ENCODE results near the gene UHRF1. TPM values are rescaled to one million over a fixed set of nuclear protein-coding genes. Genes with fewer than 3 reads are reported as not detected.

The UHRF1 gene
- total RNA-seq, 4 donors from 2014 or later, result 0.46 to 21.8 (median 0.77) TPM; not detected in 1

DNA sequence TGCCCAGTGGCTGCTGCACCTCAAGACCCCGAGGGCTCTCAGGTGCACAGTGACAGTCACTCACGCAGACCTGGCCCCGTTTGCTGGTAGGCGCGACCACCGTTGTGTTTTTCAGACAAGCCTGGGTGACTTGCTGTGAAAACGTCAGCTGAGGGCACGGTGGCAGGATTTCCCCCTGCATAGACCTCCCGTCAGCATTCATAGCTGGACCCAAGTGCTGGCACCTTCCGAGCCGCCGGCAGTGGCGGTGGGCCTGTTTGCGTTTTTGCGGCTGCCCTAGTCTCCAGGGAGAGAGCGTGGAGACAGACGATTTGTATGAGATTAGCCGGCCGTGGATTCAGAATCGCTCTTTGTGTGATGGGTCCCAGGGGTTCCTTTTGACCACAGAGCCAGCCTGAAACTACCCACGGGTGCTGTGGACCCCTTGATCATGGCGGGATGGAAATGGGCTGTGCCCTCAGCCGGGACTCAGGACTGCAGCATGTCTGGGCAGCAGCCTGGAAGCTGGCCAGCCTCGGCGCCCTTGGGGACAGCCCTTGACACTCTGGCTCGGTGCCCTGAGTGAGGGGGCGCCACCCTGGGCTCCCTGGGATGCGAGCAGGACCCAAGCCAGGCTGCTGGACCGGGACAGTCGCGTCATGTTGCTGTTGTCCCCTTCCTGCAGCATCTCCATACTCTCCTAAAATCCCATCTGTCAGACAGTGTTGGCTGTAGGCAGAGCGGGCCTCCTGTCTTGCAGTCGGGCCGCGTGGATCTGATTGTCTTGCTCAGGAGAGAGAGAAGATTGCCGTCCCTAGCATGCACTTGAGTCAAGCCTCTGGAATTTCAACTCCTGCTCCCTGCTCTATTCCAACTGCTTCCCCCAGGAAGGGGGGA lies 68.2 kb downstream of the UHRF1 start:
- Histone ChIP-seq H3K27ac (peak overlapping the region; percentile 90 to 96), H3K9me3 (no peaks in the 10 kb centered on the region), H3K36me3 (no peaks in the 10 kb centered on the region), H3K27me3 (no peaks in the 10 kb centered on the region), H3K4me3 (peak overlapping the region; percentile 10 to 11), H3K4me1 (peaks cover 19 to 24% of the 10 kb centered on the region in 2 donors)
- intact Hi-C loops (cut with DNase I; ENCODE audit: low total_unique reads), result no loop called here
- peak; percentile 75 to 85 for DNase-seq
- TF ChIP-seq, protein P1, sequence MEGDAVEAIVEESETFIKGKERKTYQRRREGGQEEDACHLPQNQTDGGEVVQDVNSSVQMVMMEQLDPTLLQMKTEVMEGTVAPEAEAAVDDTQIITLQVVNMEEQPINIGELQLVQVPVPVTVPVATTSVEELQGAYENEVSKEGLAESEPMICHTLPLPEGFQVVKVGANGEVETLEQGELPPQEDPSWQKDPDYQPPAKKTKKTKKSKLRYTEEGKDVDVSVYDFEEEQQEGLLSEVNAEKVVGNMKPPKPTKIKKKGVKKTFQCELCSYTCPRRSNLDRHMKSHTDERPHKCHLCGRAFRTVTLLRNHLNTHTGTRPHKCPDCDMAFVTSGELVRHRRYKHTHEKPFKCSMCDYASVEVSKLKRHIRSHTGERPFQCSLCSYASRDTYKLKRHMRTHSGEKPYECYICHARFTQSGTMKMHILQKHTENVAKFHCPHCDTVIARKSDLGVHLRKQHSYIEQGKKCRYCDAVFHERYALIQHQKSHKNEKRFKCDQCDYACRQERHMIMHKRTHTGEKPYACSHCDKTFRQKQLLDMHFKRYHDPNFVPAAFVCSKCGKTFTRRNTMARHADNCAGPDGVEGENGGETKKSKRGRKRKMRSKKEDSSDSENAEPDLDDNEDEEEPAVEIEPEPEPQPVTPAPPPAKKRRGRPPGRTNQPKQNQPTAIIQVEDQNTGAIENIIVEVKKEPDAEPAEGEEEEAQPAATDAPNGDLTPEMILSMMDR (IDR thresholded peaks at IDR 0.05), result no peak
- TF ChIP-seq POLR2A (IDR thresholded peaks at IDR 0.05), result peak in 1 of 2 donors; percentile 31

DNA sequence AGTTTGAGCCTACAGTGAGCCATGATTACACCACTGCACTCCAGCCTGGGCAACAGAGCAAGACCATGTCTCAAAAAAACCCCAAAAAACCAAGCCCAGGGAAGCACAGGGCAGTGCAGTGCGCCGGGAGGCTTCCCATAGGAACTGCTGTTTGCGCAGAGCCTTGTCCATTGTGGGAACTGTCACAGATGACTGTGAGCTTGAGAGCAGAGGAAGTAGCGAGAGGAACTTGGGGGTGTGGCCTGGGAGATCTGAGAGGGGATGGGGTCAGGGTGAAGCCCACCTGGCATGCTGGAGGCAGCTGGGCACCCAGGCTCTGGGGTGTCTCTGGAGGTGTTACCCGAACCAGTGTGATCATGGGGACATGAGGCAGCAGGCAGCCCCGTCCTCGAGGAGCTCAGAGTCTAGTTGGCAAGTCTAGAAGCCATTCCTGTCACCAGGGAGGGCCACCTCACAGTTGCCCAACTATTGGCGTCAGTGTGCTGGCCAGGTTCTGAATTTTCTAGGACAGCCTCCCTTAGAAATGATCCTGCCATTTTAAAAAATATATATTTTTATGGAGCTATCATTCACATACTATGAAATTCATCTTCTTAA lies 70.0 kb downstream of the UHRF1 start:
- Histone ChIP-seq H3K36me3 (no peaks in the 10 kb centered on the region), H3K4me3 (no peak overlapping the region), H3K4me1 (peaks cover 14 to 20% of the 10 kb centered on the region in 2 donors), H3K27ac (peak overlapping the region; percentile 90 to 96), H3K27me3 (no peaks in the 10 kb centered on the region), H3K9me3 (no peaks in the 10 kb centered on the region)
- no peak for TF ChIP-seq POLR2A (IDR thresholded peaks at IDR 0.05)
- TF ChIP-seq, protein P1 (IDR thresholded peaks at IDR 0.05), result no peak
- intact Hi-C loops (cut with DNase I; ENCODE audit: low total_unique reads), result no loop called here
- DNase-seq, result no peak

DNA sequence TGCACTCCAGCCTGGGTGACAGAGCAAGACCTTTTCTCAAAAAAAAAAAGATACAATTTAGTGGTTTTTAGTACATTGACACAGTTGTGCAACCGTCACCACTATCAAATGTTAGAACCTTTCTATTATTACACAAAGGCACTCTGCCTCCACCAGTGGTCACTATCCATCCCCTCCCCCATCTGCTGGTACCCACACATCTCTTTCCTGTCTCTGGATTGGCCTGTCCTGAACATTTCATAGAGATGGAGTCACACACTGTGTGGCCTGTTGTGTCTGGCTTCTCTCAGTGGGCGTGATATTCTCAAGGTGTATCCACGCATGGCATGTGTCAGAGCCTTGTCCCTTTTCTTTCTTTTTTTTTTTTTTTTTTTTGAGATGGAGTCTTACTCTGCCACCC lies 70.8 kb downstream of the UHRF1 start:
- Histone ChIP-seq H3K27me3 (no peaks in the 10 kb centered on the region), H3K27ac (no peak overlapping the region), H3K4me1 (peaks cover 14 to 20% of the 10 kb centered on the region in 2 donors), H3K4me3 (no peak overlapping the region), H3K9me3 (no peaks in the 10 kb centered on the region), H3K36me3 (no peaks in the 10 kb centered on the region)
- intact Hi-C loops (cut with DNase I; ENCODE audit: low total_unique reads), result no loop called here
- DNase-seq, result no peak
- TF ChIP-seq, protein P1 (IDR thresholded peaks at IDR 0.05), result no peak

DNA sequence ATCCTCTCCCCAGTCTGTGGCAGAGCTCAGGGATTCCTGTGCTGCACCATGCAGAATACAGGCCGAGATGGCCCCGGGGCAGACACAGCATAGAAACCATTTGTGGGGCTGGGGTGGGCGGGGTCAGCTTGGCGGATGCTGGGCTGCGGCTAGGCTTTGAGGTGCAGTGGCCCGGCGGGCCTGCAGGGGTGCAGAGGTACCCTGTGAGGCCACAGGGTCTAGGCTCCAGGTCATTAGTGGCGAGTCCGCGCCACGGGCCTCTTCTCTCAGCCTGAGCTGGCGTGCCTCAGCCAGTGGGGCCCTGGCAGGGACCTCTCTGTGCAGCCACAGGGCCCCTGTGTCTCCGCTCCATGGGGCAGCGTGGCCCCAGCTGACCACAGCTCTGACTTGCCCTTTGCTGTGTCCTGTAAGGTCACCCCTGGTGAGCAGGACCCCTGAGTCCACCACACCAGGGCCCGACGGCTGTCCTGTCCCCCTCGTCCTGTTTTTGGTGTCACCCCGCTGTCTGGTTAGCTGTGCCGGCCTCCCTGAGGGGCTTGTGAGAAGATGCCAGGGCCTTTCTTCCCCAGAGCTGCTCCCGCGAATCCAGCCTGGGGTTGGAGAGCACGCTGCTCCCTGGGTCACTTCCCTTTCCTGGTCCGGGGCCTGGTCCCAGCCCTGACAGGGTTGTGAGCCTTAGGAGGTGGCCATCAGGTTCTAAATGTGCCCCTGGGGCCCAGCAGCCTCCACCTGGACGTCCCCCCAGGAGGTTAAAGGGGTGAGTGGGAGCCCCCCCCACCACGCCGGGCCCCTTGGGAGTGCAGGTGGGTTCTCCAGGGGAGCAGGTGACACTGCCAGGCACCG lies 71.8 kb downstream of the UHRF1 start:
- intact Hi-C loops (cut with DNase I; ENCODE audit: low total_unique reads), result no loop called here
- TF ChIP-seq POLR2A (IDR thresholded peaks at IDR 0.05), result no peak
- TF ChIP-seq, protein P1 (IDR thresholded peaks at IDR 0.05), result no peak
- Histone ChIP-seq H3K4me1 (peaks cover 10 to 20% of the 10 kb centered on the region in 2 donors), H3K27me3 (no peaks in the 10 kb centered on the region), H3K27ac (no peak overlapping the region), H3K4me3 (no peak overlapping the region), H3K9me3 (no peaks in the 10 kb centered on the region), H3K36me3 (no peaks in the 10 kb centered on the region)
- no peak for DNase-seq
